ENCODE data around the gene RNF183.
"Not testable (repeated sequence)": the region's sequence is repeated elsewhere in the genome, so short reads cannot be mapped to it uniquely, and the experiment has no call there.

The RNF183 gene

DNA sequence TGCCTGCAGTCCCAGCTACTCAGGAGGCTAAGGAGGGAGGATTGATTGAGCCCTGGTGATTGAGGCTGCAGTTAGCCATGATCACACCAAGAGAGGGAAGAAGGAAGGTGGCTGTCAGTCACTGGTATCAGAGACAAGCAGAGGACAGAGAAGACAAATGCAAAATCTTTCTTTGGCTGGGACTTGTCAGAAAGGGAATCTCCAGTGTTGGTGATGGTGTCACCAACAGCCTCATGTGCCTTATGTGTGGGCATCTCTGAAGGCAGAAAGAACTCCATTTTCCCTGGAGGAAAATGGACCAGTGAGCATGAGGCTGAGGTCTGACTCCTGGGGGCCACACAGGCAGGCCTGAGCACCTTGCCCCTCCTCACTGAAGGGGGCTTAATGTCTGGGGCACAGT lies 12.1 kb upstream of the RNF183 start:
- no peak for FAIRE-seq

DNA sequence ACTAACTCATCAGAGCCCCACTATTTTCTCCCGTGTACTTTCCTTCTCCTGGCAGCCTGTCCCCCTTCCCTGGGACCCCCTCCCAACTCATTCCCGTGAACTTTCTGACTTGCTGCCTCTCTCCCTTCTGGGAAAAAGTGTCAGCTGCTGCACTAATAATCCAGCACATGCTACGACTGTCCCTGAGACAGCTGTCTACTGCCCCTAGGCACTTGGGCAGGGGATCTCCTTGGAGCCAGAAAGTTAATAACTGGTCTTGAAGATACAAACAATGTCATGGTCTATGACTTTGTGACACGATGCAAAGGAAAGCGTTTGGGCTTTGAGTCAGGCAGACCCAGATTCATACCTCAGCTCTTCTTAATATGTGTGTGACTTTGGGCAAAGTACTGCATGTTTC lies 10.1 kb upstream of the RNF183 start:
- no peak for FAIRE-seq

DNA sequence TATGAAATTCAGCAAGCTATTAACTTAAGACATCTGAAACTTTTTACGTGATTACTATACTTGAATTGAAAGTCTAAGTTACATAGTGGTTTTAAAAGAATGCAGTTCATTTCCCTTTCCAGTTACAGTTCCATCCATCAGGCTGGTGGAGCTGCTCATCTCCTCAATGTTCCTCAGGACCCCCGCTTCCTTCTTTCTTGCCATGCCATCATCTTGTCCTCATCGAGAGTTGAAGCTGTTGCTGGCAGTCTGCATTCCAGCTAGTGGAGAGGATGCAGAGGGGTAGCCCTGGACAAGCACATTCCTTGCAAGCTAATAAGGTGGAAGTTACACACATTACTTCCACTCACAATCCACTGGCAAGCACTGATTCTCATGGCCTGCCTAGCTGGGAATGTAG lies 8.8 kb upstream of the RNF183 start:
- no peak for FAIRE-seq

DNA sequence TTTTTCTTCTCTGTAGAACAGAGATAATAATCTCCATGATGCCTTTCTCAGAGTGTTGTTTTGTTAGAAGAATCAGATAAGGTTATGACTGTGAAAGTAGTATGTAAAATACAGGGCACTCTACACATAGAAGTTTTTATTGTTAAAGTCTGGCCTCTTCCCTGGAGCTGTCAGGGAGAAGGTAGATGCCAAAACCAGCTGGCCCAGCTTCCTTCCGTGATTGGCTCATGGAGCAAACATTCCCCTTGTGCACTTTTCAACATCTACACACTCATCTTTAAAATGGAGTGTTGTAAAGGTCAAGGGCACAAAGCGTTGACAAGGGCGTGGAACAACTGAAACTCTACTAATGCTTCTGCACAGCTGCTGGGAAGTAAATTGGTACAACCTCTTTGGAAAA lies 7.4 kb upstream of the RNF183 start:
- no peak for FAIRE-seq

DNA sequence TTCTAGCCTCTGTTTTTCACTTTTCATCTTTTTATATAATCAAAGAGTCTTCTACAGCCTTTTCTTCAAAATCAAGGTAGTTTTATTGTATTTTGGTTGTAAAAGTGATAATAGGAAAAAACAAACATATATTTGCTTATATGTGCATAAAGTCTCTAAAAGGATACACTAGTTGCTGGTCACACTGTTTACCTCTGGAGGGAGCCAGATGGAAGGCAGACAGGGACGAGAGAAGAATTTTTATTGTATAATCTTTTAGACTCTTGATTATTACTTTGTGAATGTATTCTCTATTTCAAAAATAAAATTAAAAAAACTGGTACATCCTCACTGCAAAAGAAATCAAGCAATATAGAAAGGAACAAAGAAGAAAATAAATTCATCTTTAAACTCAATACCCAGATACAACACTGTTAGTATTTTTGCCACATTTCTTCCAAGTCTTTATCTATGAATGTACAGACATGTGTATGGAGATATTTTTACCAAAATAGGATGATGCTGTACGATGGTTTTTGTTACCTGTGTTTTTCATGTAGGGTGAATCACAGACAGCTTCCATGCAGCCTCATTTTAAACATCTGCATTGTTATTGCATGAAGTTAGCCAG lies 6.1 kb upstream of the RNF183 start:
- FAIRE-seq = peak; percentile 95

DNA sequence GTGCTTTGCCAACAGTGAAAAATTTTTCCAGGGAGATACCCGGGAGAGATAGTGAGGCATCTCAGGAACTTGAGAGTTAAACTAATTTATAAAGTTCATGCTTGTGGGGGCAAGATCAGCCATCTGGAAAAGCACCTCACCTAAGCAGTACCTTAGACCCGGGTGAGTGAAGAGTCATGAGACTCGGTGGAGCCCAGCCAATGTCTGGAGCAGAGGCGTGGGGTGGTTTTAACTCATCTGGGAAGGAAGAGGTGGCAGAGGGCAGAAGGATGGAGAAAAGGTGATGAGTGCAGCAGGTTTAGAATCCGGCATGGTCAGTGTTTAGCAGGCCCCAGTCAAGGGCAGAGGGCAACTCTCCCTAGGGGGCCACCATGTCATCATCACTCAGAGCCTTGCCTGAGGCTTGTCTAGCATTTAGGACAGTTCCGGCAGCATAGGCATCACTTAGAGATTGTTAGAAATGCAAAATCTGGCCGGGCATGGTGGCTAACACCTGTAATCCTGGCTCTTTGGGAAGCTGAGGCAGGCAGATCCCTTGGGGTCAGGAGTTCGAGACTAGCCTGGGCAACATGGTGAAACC lies 4.3 kb upstream of the RNF183 start:
- FAIRE-seq = no peak

DNA sequence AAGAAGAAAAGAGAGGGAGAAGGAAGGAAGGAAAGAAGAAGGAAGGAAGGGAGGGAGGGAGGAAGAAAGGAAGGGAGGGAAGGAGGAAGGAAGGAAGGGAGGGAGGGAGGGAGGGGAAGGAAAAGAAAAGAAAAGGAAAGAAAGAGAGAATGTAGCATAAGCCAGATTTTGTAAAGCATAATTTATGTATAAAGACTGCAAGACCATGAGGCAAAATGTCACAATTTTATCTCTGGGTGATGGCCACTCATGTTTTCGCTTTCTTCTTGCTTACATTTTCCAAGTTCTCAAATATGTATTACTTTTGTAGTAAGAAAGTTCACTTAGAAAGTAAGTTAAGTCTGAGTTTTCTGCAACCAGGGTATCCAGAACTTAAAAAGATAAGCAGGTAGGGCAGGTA lies 3.4 kb upstream of the RNF183 start:
- FAIRE-seq = no peak

DNA sequence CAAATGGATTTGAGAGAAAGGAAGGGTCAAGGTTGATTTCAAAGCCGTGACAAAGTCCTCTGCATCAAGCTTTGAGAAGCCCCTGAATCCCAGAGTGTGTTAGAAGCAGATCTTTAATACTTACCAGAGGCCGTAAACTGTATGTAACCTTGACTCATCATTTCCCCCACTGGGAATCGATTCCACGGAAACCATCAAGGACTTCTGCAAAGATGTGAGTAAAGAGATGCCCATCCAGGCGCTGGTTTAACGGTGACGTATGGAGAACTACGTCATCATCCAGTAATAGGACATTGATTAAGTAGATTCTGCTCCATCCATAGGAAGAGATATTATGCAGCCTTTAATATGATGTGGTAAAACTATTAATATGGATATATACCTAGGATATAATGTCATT lies 1.6 kb downstream of the RNF183 start:
- FAIRE-seq = no peak

DNA sequence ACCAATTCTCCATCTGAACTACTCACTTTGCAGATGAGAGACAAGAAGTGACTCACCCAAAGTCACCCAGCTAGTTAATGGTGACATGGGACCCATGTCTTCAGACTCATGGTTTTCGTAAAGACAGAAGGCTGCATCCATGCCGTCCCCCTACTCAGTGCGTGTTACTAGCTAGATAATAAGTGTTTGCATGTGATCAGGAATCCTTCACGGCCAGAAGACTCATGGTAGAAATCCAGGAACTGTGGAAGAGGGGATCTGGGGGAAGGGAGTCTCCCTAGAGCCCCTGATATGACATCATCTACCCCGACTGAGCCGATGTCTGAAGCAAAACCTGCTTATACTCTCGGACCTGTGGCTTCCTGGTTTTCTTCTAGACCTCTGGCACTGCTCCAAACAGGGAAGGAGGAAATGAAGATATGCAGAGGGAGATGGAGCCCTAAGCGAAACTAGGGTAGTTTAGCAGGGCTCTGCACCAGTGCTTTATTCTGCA lies 3.3 kb downstream of the RNF183 start:
- no peak for FAIRE-seq

DNA sequence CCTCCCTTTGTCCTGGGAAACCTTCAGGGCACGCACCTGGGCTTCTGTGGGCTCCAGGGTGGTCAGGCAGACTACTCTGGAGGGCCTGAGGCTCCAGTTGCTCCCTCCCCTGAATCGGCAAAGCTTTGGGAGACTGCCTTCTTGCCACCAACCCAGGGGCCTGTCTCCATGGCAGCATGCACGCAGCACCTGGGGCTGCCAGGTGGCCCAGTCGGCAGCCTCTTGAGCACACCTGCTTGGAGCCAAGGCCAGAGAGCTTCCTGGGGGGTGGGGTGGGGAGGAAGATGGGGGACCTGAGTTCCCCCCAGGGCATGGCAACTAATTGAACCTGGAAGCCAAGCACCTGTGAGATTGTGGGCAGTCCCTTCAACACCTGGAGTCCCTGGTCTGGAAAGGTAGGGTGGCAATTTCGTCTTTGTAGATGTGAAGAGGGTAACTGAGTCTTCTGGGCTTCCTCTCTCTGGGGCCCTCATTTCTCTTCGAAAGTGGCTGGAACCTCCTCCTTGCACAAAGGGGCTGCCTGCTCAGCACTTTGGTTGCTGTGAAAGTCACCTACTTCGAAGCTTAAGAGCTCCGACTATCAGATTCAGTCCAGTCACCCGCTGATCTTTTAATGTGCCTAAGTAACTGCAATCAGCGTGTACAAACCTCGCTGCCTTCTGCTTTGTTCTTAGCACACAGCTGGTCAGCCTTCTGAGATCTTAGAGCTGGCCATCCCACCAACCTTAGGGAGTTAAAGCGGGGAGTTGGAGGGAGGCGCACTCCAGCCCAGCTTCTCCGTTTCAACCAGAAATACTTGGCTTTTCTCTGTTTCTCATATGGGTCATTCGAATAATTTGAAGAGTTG lies 4.0 kb downstream of the RNF183 start:
- FAIRE-seq = no peak

DNA sequence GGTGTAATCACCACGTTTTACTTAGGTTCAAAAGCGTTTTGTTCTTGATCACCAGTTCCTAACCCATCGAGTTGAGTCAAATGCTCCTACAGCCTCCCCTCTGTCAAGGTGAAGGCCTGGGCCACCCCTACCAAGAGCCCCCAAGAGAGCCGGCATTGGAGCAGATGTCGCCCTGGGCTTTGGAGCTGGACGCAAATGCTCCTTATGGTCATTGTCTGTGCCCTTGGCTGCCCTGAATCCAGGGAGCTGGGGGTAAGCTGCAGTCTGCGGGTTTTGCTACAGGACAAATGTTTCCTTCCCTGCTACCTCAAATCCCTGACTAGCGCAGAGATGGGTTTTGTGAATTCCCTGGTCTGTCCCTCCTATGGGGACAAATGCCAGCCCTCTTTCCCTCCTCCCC lies 4.9 kb downstream of the RNF183 start:
- no peak for FAIRE-seq

DNA sequence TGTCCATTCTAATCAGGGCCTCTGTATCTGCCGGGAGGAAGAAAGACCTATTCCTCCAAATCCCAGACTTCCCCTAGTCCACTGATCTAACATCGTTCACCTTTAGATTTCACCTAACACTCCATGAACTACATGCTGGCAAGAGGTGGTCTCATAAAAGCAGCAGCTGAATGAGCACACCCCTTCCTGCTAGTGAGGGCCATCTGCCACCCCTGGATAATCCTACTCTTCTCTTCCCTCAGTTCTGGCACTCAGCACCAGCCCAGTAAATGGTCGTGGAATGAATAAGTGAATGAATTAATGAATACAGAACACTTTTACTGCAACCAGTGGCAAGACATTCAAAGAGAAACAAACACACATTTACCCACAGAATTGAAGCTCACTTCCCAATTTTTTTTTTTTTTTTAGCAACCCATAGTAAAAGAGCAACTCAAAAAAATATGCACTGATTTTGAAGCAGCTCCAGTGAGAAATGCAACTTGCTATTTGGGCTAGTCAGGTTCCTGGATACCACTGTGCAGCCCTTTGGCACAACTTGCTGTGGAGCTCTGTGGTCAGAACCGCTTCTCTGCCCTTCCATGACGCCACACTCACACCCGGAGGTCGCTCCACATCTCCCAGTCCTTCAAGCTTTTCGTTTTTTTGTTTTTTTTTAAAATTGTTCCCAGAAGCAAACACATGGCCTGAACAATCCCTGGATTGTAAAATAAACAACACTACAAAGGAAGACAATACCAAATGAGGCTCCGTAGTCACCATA lies 6.2 kb downstream of the RNF183 start:
- no peak for FAIRE-seq

DNA sequence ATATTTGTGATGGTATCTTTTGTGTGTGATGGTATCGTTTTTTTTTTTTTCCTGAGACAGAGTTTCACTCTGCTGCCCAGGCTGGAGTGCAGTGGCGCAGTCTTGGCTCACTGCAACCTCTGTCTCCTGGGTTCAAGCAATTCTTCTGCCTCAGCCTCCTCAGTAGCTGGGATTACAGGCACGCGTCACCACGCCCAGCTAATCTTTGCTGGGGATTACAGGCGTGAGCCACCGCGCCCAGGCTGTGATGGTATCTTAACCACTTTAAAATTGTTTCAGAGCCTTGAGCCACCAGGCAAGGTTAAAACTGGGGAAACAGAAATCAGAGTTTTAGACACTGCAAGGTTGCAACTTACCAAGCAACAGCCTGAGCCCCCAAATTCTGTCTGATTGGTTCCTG lies 6.9 kb downstream of the RNF183 start:
- FAIRE-seq = not testable (repeated sequence)

DNA sequence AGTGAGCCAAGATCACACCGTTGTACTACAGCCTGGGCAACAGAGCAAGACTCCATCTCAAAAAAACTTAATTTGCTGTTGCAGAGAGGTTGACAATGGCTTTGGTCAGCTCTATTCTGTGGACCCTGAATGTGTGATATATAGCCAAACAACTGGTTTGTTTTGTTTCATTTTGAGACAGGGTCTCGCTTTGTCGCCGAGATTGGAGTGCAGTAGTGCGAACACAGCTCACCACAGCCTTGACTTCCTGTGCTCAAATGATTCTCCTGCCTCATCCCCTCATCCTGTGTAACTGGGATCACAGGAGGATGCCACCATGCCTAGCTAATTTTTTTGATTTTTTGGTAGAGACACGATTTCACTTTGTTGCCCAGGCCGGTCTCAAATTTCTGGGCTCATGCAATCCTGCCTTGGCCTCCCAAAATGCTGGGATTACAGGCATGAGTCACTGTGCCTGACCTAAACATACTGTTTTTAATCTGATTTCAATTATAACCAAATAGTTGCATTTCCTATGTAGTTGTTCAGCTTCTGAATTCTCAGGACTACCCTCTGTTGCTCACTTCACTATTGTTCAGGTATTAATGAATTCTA lies 9.8 kb downstream of the RNF183 start:
- no peak for FAIRE-seq

DNA sequence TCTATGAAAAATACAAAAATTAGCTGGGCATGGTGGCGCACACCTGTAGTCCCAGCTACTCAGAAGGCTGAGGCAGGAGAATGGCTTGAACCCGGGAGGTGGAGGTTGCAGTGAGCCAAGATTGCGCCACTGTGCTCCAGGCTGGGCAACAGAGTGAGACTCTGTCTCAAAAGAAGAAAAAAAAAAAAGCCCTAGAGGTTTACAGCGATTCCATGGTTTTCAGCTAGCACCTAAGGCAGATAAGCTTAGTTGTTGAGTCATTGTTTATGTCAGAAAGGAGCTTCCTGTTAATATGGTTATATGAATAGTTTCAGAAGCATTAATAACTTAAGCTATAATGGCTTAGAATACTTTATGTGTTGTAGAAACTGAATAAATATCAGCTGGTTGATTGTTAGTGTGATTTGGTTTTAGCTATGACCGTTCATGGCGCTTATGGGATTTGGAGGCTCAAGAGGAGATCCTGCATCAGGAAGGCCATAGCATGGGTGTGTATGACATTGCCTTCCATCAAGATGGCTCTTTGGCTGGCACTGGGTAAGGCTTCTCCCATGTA lies 13.0 kb downstream of the RNF183 start:
- no peak for FAIRE-seq

DNA sequence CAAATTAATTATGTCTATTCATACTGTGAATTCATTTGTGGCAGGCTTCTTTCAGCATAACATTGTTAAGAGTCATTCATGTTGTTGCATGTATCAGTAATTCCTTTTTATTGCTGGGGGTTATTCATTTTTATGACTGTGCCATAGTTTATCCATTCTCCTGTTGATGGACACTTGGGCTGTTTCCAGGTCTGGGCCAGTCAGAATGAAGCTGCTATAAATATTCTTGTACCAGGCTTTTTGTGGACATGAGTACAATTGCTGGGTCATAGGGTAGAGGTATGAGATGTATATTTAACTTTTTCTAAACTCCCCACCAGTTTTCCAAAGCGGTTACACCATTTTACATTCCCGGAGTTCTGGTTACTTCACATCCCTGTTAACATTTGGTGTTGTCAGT lies 14.1 kb downstream of the RNF183 start:
- no peak for FAIRE-seq

DNA sequence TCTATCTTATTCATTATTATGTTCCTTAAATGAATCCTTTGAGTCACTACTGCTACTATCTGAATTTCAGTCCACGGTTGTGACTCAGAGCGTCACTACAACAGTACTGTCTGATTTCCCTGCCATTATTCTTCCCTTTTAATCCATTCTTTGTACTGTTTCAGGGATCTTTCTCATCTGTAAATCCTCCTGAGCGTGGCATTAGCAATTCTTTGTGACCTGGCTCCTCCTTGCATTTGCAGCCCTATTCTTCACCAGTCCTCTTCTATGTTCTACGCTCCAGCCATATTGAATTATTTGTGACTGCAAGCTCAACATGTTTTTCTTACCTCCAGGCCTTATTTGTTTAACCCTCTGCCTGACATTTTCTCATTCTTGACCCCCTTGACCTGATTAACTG lies 21.8 kb downstream of the RNF183 start:
- FAIRE-seq = no peak

DNA sequence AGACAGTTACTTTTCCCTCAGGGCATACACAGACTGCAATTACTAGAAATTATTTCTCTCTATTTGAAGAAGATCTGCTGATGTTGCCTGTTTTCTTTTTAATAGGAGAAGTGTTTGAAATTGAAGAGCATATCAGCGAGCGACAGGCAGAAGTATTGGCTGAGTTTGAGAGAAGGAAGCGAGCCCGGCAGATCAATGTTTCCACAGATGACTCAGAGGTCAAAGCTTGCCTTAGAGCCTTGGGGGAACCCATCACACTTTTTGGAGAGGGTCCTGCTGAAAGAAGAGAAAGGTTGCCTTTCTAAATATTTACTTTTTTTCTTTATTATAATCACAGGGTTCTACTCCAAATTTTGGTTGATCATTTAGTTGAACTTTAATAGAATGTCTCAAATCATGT lies 24.3 kb downstream of the RNF183 start:
- no peak for FAIRE-seq

DNA sequence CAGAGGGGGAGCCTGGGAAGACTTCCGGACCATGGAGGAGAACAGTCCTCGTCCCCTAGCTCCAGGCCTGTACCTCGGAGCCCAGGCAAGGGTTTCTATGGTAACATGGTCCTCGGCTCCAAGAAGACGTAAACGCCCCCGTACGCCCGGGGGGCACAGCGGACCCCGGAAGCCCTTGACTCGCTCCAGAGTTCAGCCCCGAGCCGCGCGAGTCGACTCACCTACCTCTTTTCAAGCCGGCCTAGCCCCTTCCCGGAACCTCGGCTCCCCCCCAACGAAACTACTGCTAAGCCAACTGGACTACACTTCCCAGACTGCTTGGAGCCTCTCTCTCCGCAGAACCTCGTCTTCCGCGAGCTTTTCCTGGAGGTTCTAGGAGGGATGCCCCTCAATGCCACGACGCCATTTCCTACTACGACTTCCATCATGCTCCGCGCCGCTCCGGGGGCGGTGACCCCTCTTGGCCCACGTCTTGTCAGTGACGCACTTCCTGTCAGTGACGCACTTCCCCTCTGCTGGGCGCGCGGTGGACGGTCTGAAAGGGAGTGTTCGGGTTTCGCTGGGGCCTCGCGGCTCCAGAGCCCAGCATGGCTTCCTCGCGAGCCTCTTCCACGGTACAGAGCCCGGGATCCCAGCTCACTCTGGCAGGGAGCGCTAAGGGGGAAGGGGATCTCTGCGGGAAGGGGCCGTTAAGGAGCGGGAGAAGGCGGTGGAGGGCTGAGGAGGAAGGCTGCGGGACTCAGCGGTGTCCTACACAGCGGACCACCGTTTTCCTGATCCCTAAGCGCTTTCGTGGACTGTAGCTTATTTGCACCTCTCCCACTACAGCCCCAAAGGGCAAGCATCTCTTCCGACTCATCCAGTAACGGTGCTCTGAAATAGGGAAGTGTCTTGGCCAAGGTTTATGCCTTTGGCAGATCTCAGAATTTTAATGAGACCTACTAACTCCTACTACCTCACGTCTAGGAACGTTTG lies 27.7 kb downstream of the RNF183 start, which contains the start of the genes CDC26 and PRPF4:
TSS of gene CDC26 (minus strand) at position 416 of the 975 bp plus-strand sequence. CDS start 3,065 bp downstream, outside the sequence.
TSS of gene PRPF4 (plus strand) at position 502 of the 975 bp plus-strand sequence. CDS start at position 588, 86 bp downstream.
- peak; percentile 97 for FAIRE-seq

DNA sequence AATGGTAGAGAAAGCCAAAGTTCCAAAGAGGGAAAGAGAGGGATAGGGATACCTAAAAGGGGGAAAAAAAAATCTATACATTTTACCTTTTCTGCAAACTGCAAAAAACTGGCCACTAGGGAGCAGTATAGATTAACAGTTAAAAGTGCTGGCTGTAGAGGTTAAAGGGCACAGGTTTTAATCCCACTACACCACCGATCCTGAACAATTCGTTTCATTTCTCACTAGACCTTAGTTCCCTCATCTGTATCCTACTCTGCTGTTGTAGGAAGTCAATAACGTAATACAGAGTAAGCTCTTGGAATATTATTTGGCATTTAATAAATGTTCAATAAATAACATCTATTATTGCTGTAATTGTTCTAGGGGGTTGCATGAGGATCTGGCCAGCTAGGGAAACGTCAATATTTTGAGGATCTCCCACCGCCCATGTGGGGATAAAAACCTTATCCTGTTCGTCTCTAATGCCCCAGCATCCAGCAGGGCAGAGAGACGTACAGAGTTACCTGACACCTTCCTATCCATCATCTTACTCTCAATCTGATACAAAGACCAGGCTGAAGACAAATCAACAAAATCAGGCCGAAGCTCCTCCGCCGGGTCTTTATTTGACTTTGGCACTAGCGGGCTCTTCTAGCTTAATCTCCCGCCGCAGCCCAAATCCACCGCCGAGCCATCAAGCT lies 28.6 kb downstream of the RNF183 start:
- peak; percentile 88 for FAIRE-seq
